GM19467 (cell line): Measurements from ENCODE around the gene USP37.

Experiments used
- ATAC-seq: cut with Tn5 transposase; IDR thresholded peaks from one replicate; pipeline ENCODE4 v1.9.1; 2021; ENCODE audit warnings: mild to moderate bottlenecking, moderate library complexity; ENCODE audit not compliant: unreplicated experiment

The USP37 gene

GRCh38 chr2:218477247-218477646 lies 90.9 kb downstream of the USP37 start:
- no peak for ATAC-seq

GRCh38 chr2:218476676-218477075 lies 91.5 kb downstream of the USP37 start:
- ATAC-seq, result no peak

GRCh38 chr2:218474527-218474926 lies 93.6 kb downstream of the USP37 start:
- no peak for ATAC-seq

- ATAC-seq, result no peak
Measured at GRCh38 chr2:218472988-218473387, 95.2 kb downstream of the USP37 start.

GRCh38 chr2:218471982-218472381 lies 96.2 kb downstream of the USP37 start:
- ATAC-seq, result no peak

- ATAC-seq, result no peak
Measured at GRCh38 chr2:218471036-218471435, 97.1 kb downstream of the USP37 start.

GRCh38 chr2:218470448-218470847 lies 97.7 kb downstream of the USP37 start:
- ATAC-seq, result no peak

- ATAC-seq, result no peak
Measured at GRCh38 chr2:218465987-218466633, 102.0 kb downstream of the USP37 start.

- ATAC-seq, result no peak
Measured at GRCh38 chr2:218458598-218458997, 109.6 kb downstream of the USP37 start.

- no peak for ATAC-seq
Measured at GRCh38 chr2:218456849-218457248, 111.3 kb downstream of the USP37 start.

GRCh38 chr2:218452079-218452478 lies 116.1 kb downstream of the USP37 start:
- no peak for ATAC-seq

- ATAC-seq, result no peak
Measured at GRCh38 chr2:218448934-218449333, 119.2 kb downstream of the USP37 start.

- no peak for ATAC-seq
Measured at GRCh38 chr2:218447072-218447471, 121.1 kb downstream of the USP37 start.

- ATAC-seq, result no peak
Measured at GRCh38 chr2:218446547-218446946, 121.6 kb downstream of the USP37 start.

- ATAC-seq, result no peak
Measured at GRCh38 chr2:218445602-218446001, 122.5 kb downstream of the USP37 start.

- no peak for ATAC-seq
Measured at GRCh38 chr2:218444692-218445357, 123.3 kb downstream of the USP37 start.

- ATAC-seq, result no peak
Measured at GRCh38 chr2:218438596-218438995, 129.6 kb downstream of the USP37 start.

- ATAC-seq, result no peak
Measured at GRCh38 chr2:218437969-218438368, 130.2 kb downstream of the USP37 start.

- ATAC-seq, result no peak
Measured at GRCh38 chr2:218436992-218437391, 131.2 kb downstream of the USP37 start.

GRCh38 chr2:218435003-218435982 lies 132.9 kb downstream of the USP37 start:
- no peak for ATAC-seq

GRCh38 chr2:218434456-218434855 lies 133.7 kb downstream of the USP37 start:
- no peak for ATAC-seq
